Loucy (cell line): ENCODE results near the gene MAP4K3.

Experiments
- EZH2phosphoT487 ChIP-seq: fragments of 200-600 bp; IDR thresholded peaks from 2 replicates; pipeline ENCODE4 v1.6.1; 2018; ENCODE audit warnings: antibody characterized with exemption, mild to moderate bottlenecking, moderate library complexity, borderline replicate concordance
- TF ChIP-seq, protein P1 (sequence below): fragments of 200-600 bp; sonication (generic); conservative IDR thresholded peaks from 2 replicates; pipeline ENCODE4 v1.5.1; 2014; ENCODE audit warnings: mild to moderate bottlenecking, antibody characterized with exemption, low read length

DNA sequence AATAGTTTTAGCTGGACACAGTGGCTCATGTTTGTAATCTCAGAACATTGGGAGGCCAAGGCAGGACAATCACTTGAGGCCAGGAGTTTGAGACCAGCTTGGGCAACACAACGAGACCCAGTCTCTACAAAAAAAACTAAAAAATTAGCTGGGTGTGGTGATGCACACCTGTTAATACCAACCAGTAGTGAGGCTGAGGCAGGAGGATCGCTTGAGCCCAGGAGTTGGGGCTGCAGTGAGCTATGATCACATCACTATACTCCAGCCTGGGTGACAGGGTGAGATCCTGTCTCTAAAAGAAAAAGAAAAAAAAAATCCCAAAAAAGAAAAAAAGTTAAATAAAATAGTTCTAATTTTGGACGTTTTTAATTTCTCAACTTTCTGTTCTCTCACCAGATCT, 68.7 kb downstream of the MAP4K3 start:
- TF ChIP-seq, protein P1, sequence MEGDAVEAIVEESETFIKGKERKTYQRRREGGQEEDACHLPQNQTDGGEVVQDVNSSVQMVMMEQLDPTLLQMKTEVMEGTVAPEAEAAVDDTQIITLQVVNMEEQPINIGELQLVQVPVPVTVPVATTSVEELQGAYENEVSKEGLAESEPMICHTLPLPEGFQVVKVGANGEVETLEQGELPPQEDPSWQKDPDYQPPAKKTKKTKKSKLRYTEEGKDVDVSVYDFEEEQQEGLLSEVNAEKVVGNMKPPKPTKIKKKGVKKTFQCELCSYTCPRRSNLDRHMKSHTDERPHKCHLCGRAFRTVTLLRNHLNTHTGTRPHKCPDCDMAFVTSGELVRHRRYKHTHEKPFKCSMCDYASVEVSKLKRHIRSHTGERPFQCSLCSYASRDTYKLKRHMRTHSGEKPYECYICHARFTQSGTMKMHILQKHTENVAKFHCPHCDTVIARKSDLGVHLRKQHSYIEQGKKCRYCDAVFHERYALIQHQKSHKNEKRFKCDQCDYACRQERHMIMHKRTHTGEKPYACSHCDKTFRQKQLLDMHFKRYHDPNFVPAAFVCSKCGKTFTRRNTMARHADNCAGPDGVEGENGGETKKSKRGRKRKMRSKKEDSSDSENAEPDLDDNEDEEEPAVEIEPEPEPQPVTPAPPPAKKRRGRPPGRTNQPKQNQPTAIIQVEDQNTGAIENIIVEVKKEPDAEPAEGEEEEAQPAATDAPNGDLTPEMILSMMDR: no peak
- no peak for TF ChIP-seq EZH2phosphoT487
